CD4-positive, alpha-beta memory T cell (primary cell): ENCODE data around the gene PCDHA13. TPM values are rescaled to one million over a fixed set of nuclear protein-coding genes. Genes with fewer than 3 reads are reported as not detected.

Experiments
- CTCF ChIA-PET: fragments of 350-600 bp; sonication (Branson Sonifier 250); formaldehyde crosslinking; loops from one replicate; lab custom pipeline; 2021; ENCODE audit warnings: inconsistent platforms; ENCODE audit not compliant: partially characterized antibody; lab: Charles Lee
- POLR2A ChIA-PET: fragments of 350-600 bp; sonication (Branson Sonifier 250); formaldehyde crosslinking; loops from one replicate; lab custom pipeline; 2021; ENCODE audit not compliant: partially characterized antibody; lab: Charles Lee
- DNase-seq, 5 donors: peaks; one replicate each; pipeline versions ENCODE4 v3.0.0 to v3.0.0-alpha.2; 2020 to 2022; ENCODE audit warnings: mixed read lengths in 1 of 5
- H3K27ac ChIP-seq: one replicate; pipeline ENCODE4 v1.7.0; 2013; ENCODE audit warnings: low read depth, low read length
- H3K27me3 ChIP-seq: 2 replicates; pipeline ENCODE4 v1.7.0; 2013; ENCODE audit warnings: mild to moderate bottlenecking, low read length, moderate library complexity; ENCODE audit not compliant: insufficient read depth
- H3K36me3 ChIP-seq: 2 replicates; pipeline ENCODE4 v1.7.0; 2013; ENCODE audit warnings: mild to moderate bottlenecking, low read length, moderate library complexity; ENCODE audit not compliant: insufficient read depth
- H3K4me1 ChIP-seq: 2 replicates; pipeline ENCODE4 v1.7.0; 2013; ENCODE audit warnings: mild to moderate bottlenecking, low read length, moderate library complexity; ENCODE audit not compliant: insufficient read depth
- H3K4me3 ChIP-seq, 2 donors: one replicate each; pipeline ENCODE4 v1.7.0; 2013; ENCODE audit warnings: low read length in 2 of 2, mild to moderate bottlenecking in 1 of 2
- H3K9me3 ChIP-seq, 2 donors: one replicate each; pipeline ENCODE4 v1.7.0; 2013; ENCODE audit warnings: low read length in 2 of 2, control low read depth in 1 of 2; ENCODE audit not compliant: control insufficient read depth in 1 of 2
- H3K27ac Mint-ChIP-seq, 7 donors: one replicate each; pipeline ENCODE4 v1.8.0; 2020 to 2021; ENCODE audit warnings: mixed read lengths in 7 of 7, mild to moderate bottlenecking in 6 of 7, inconsistent platforms in 3 of 7, moderate library complexity in 3 of 7
- H3K27me3 Mint-ChIP-seq, 2 donors: one replicate each; pipeline ENCODE4 v1.8.0; 2020 to 2021; ENCODE audit warnings: mixed read lengths in 2 of 2
- H3K36me3 Mint-ChIP-seq, 2 donors: one replicate each; pipeline ENCODE4 v1.8.0; 2020 to 2021; ENCODE audit warnings: mixed read lengths in 2 of 2, inconsistent platforms in 1 of 2, mild to moderate bottlenecking in 1 of 2
- H3K4me1 Mint-ChIP-seq, 4 donors: one replicate each; pipeline ENCODE4 v1.8.0; 2020 to 2021; ENCODE audit warnings: mixed read lengths in 4 of 4, mild to moderate bottlenecking in 1 of 4
- H3K4me3 Mint-ChIP-seq, 8 donors: one replicate each; pipeline ENCODE4 v1.8.0; 2020 to 2021; ENCODE audit warnings: mixed read lengths in 8 of 8, mild to moderate bottlenecking in 7 of 8, moderate library complexity in 6 of 8, inconsistent platforms in 3 of 8
- H3K9me3 Mint-ChIP-seq, 8 donors: one replicate each; pipeline ENCODE4 v1.8.0; 2020 to 2021; ENCODE audit warnings: mixed read lengths in 8 of 8, mild to moderate bottlenecking in 5 of 8, inconsistent platforms in 3 of 8, moderate library complexity in 1 of 8
- intact Hi-C: fragments of 100-400 bp; cut with micrococcal nuclease; formaldehyde crosslinking; loops from one replicate; pipeline ENCODE4 v1.15.1; 2023
- polyA plus RNA-seq, 2 donors: library from polyadenylated mRNA; unstranded; fragments of 300-500 nt; fragmentation: Illumina TruSeq; gene quantifications; one replicate each; pipeline ENCODE4 v1.2.3, GENCODE V29; 2021
- total RNA-seq, 2 experiments: library from RNA; stranded (reverse); gene quantifications; one replicate each; pipeline ENCODE4 v1.2.3, GENCODE V29; 2021

The PCDHA13 gene
- total and polyA plus RNA-seq, 4 experiments from 2014 or later, result not detected

DNA sequence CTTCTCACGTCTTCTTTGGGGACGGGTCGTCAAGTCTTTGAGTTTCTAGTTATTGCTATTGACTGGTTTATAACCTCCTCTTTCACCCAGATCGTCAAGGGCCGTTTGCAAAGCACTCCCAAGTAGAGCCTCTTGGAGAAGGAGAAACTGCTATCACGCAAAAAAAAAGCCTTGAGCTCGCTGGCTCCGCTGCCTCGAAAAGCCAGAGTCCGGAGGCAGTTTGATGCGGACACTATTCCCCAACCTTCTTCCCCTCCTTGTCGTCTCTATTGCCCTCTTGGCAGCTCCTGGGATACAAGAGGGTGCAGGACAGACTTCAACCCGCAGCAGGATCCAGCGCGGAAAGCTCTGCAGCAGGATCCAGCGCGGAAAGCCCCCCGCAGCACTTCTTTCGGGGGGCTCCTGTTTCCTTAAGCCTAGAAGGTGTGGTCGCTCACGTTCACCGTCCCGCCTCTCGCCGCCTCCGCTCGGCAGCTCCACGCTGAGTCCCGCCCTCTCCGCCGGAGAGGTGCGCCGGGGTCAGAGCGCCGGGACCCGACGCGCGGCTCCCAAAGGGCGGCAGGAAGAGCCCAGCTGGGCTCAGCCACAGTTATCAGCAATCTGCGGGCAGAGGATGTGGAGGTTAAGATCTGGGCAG is 44.0 kb downstream of the PCDHA13 start, which contains the start of gene PCDHAC1:
PCDHAC1 (plus strand) TSS at position 494 of the 637 bp plus-strand sequence. CDS start 594 bp downstream, outside the sequence.
- H3K27ac Mint-ChIP-seq, result peak within 1 kb of the TSS in 2 of 7 donors; percentile 12 to 18
- POLR2A ChIA-PET, result no interaction called here
- DNase-seq, result no peak
- Histone ChIP-seq H3K27ac (no peak within 1 kb of the TSS), H3K36me3 (no peaks in the 10 kb centered on the region), H3K9me3 (peaks cover 0 to 4% of the 10 kb centered on the region in 2 donors), H3K27me3 (peaks cover 11% of the 10 kb centered on the region), H3K4me1 (peaks cover 9% of the 10 kb centered on the region), H3K4me3 (no peak within 1 kb of the TSS)
- intact Hi-C loops, result no loop called here
- H3K4me3 Mint-ChIP-seq, result peak within 1 kb of the TSS; percentile 64 to 80 (median 76)
- CTCF ChIA-PET, result no interaction called here
- no peaks in the 10 kb centered on the region for H3K36me3 Mint-ChIP-seq
- peaks cover 0 to 12% (median 5%) of the 10 kb centered on the region in 8 donors for H3K9me3 Mint-ChIP-seq
- H3K27me3 Mint-ChIP-seq, result peaks cover 35 to 36% of the 10 kb centered on the region in 2 donors
- peaks cover 1 to 25% (median 5%) of the 10 kb centered on the region in 4 donors for H3K4me1 Mint-ChIP-seq

DNA sequence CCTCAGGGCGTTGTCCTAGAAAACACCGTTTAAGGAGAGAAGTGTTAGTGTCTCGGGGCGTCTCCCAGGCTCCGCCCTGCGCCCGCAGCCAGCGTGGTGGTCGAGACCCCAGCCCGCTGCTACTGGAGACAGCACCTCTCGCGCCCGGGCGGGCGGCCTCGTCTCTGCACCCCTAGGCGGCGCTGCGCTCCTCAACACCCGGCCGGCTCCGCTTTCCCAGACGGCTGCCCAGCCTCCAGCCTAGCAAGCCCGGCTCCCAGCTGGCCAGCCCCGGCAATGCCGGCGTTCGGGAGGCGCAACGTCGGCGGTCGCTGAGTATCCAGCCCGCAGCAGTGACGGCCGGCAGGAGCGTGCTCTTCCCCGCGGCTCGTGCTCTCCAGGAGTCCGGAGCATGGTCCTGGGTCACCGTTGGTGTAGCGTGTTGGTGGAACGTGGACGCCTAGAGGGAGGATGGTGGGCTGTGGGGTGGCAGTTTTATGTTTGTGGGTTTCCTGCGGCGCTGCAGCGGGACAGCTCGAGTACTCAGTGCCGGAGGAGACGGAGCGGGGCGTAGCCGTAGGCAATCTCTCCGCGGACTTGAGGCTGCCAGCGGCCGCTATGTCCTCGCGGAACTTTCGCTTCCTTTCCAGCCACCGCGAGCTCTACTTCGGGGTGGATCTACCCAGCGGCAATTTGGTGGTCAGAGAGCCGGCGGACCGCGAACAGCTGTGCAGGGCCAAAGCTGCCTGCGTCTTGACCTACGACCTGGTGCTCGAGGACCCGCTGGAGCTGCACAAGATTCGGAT is 44.7 kb downstream of the PCDHA13 start:
- no peak overlapping the region for H3K4me3 ChIP-seq

DNA sequence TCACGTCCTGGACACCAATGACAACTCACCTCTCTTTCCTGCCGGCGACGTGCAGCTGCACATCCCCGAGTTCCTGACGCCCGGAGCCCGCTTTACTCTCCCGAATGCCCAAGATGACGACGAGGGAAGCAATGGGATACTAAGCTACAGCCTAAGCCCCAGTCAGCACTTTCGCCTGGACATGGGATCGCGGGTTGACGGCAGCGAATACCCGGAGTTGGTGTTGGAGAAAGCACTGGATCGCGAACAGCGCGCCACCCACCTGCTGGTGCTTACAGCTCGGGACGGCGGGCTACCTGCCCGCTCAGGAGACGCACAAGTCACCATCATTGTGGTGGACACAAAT is 45.3 kb downstream of the PCDHA13 start:
- Mint-ChIP-seq H3K4me1 (peaks cover 1 to 25% (median 5%) of the 10 kb centered on the region in 4 donors), H3K36me3 (no peaks in the 10 kb centered on the region), H3K27me3 (peaks cover 32 to 36% of the 10 kb centered on the region in 2 donors), H3K4me3 (peak overlapping the region; percentile 64 to 80 (median 76)), H3K27ac (no peak overlapping the region), H3K9me3 (peaks cover 0 to 12% (median 5%) of the 10 kb centered on the region in 8 donors)
- intact Hi-C loops, result no loop called here
- POLR2A ChIA-PET, result no interaction called here
- peaks cover 9% of the 10 kb centered on the region for H3K4me1 ChIP-seq
- H3K4me3 ChIP-seq, result no peak overlapping the region
- peaks cover 11% of the 10 kb centered on the region for H3K27me3 ChIP-seq
- no peak for DNase-seq
- CTCF ChIA-PET, result no interaction called here
- no peak overlapping the region for H3K27ac ChIP-seq
- no peaks in the 10 kb centered on the region for H3K36me3 ChIP-seq
- peaks cover 0 to 4% of the 10 kb centered on the region in 2 donors for H3K9me3 ChIP-seq

More for the DNA sequence above, 44.7 kb downstream of the PCDHA13 start:
- peaks cover 35 to 36% of the 10 kb centered on the region in 2 donors for H3K27me3 Mint-ChIP-seq
- Histone ChIP-seq H3K36me3 (no peaks in the 10 kb centered on the region), H3K4me1 (peaks cover 9% of the 10 kb centered on the region), H3K27ac (no peak overlapping the region), H3K27me3 (peaks cover 11% of the 10 kb centered on the region), H3K9me3 (peaks cover 0 to 4% of the 10 kb centered on the region in 2 donors)
- ChIA-PET POLR2A (no interaction called here), CTCF (no interaction called here)
- H3K36me3 Mint-ChIP-seq, result no peaks in the 10 kb centered on the region
- peak overlapping the region; percentile 64 to 80 (median 76) for H3K4me3 Mint-ChIP-seq
- H3K27ac Mint-ChIP-seq, result peak overlapping the region in 2 of 7 donors; percentile 12 to 18
- H3K9me3 Mint-ChIP-seq, result peaks cover 0 to 12% (median 5%) of the 10 kb centered on the region in 8 donors
- DNase-seq, result peak; percentile 11 to 42 (median 29)
- H3K4me1 Mint-ChIP-seq, result peaks cover 1 to 25% (median 5%) of the 10 kb centered on the region in 4 donors
- intact Hi-C loops, result no loop called here

Other genes with a start within 250 kb of the PCDHA13 start
- 1 to 10 TPM; 4.9 to 5.2 TPM for gene CD14, start 248.9 kb upstream of the PCDHA13 start, total RNA-seq
- 1 to 10 TPM; 2.7 to 3.2 TPM for gene CD14, start 248.9 kb upstream of the PCDHA13 start, polyA plus RNA-seq
- gene TMCO6, start 242.7 kb upstream of the PCDHA13 start, total RNA-seq, result 10 to 100 TPM; 50.0 to 56.3 TPM
- gene TMCO6, start 242.7 kb upstream of the PCDHA13 start, polyA plus RNA-seq, result 10 to 100 TPM; 15.7 to 18.3 TPM
- 10 to 100 TPM; 38.0 TPM for gene NDUFA2, start 234.5 kb upstream of the PCDHA13 start, total RNA-seq
- gene NDUFA2, start 234.5 kb upstream of the PCDHA13 start, polyA plus RNA-seq, result 100 to 1,000 TPM; 132 to 135 TPM
- gene IK, start 234.3 kb upstream of the PCDHA13 start, total RNA-seq, result 100 to 1,000 TPM; 178 to 185 TPM
- 100 to 1,000 TPM; 147 to 205 TPM for gene IK, start 234.3 kb upstream of the PCDHA13 start, polyA plus RNA-seq
- gene WDR55, start 217.2 kb upstream of the PCDHA13 start, total RNA-seq, result 10 to 100 TPM; 47.1 to 49.6 TPM
- 10 to 100 TPM; 12.4 to 19.5 TPM for gene WDR55, start 217.2 kb upstream of the PCDHA13 start, polyA plus RNA-seq
- gene DND1, start 208.5 kb upstream of the PCDHA13 start, total RNA-seq, result 1 to 10 TPM; 4.0 to 5.0 TPM
- not detected for gene DND1, start 208.5 kb upstream of the PCDHA13 start, polyA plus RNA-seq
- gene HARS1, start 190.8 kb upstream of the PCDHA13 start, total RNA-seq, result 10 to 100 TPM; 60.7 to 63.5 TPM
- gene HARS1, start 190.8 kb upstream of the PCDHA13 start, polyA plus RNA-seq, result 10 to 100 TPM; 70.8 to 72.9 TPM
- gene HARS2, start 190.7 kb upstream of the PCDHA13 start, total RNA-seq, result 10 to 100 TPM; 61.6 to 67.5 TPM
- 10 to 100 TPM; 17.8 to 26.5 TPM for gene HARS2, start 190.7 kb upstream of the PCDHA13 start, polyA plus RNA-seq
- 10 to 100 TPM; 56.3 to 57.4 TPM for gene ZMAT2, start 181.7 kb upstream of the PCDHA13 start, total RNA-seq
- 10 to 100 TPM; 65.9 to 76.5 TPM for gene ZMAT2, start 181.7 kb upstream of the PCDHA13 start, polyA plus RNA-seq
- gene PCDHA1, start 96.0 kb upstream of the PCDHA13 start, total RNA-seq, result not detected
- gene PCDHA1, start 96.0 kb upstream of the PCDHA13 start, polyA plus RNA-seq, result not detected
- gene PCDHA2, start 87.3 kb upstream of the PCDHA13 start, total RNA-seq, result not detected
- not detected for gene PCDHA2, start 87.3 kb upstream of the PCDHA13 start, polyA plus RNA-seq
- not detected for gene PCDHA3, start 81.1 kb upstream of the PCDHA13 start, total RNA-seq
- not detected for gene PCDHA3, start 81.1 kb upstream of the PCDHA13 start, polyA plus RNA-seq
- not detected for gene PCDHA4, start 75.1 kb upstream of the PCDHA13 start, total RNA-seq
- not detected for gene PCDHA4, start 75.1 kb upstream of the PCDHA13 start, polyA plus RNA-seq
- gene PCDHA5, start 60.5 kb upstream of the PCDHA13 start, total RNA-seq, result not detected
- gene PCDHA5, start 60.5 kb upstream of the PCDHA13 start, polyA plus RNA-seq, result not detected
- not detected for gene PCDHA6, start 54.2 kb upstream of the PCDHA13 start, total RNA-seq
- gene PCDHA6, start 54.2 kb upstream of the PCDHA13 start, polyA plus RNA-seq, result not detected
- gene PCDHA7, start 47.9 kb upstream of the PCDHA13 start, total RNA-seq, result not detected
- gene PCDHA7, start 47.9 kb upstream of the PCDHA13 start, polyA plus RNA-seq, result not detected
- gene PCDHA8, start 40.9 kb upstream of the PCDHA13 start, total RNA-seq, result not detected
- not detected for gene PCDHA8, start 40.9 kb upstream of the PCDHA13 start, polyA plus RNA-seq
- not detected for gene PCDHA9, start 33.7 kb upstream of the PCDHA13 start, total RNA-seq
- gene PCDHA9, start 33.7 kb upstream of the PCDHA13 start, polyA plus RNA-seq, result not detected
- not detected for gene PCDHA10, start 26.2 kb upstream of the PCDHA13 start, total RNA-seq
- gene PCDHA10, start 26.2 kb upstream of the PCDHA13 start, polyA plus RNA-seq, result not detected
- gene PCDHA11, start 13.2 kb upstream of the PCDHA13 start, total RNA-seq, result not detected
- not detected for gene PCDHA11, start 13.2 kb upstream of the PCDHA13 start, polyA plus RNA-seq
- not detected for gene PCDHA12, start 6.8 kb upstream of the PCDHA13 start, total RNA-seq
- gene PCDHA12, start 6.8 kb upstream of the PCDHA13 start, polyA plus RNA-seq, result not detected
- gene PCDHAC1, start 44.2 kb downstream of the PCDHA13 start, total RNA-seq, result not detected
- not detected for gene PCDHAC1, start 44.2 kb downstream of the PCDHA13 start, polyA plus RNA-seq
- not detected for gene PCDHAC2, start 84.4 kb downstream of the PCDHA13 start, total RNA-seq
- not detected for gene PCDHAC2, start 84.4 kb downstream of the PCDHA13 start, polyA plus RNA-seq
- gene PCDHB1, start 169.2 kb downstream of the PCDHA13 start, total RNA-seq, result not detected
- gene PCDHB1, start 169.2 kb downstream of the PCDHA13 start, polyA plus RNA-seq, result not detected
- 1 to 10 TPM in 1 of 2 experiments, under 1 TPM in 1; 0.28 to 1.3 TPM for gene PCDHB2, start 212.5 kb downstream of the PCDHA13 start, total RNA-seq
- gene PCDHB2, start 212.5 kb downstream of the PCDHA13 start, polyA plus RNA-seq, result under 1 TPM in 1 of 2 donors, not detected in 1; 0.08 TPM
- not detected for gene PCDHB3, start 218.3 kb downstream of the PCDHA13 start, total RNA-seq
- not detected for gene PCDHB3, start 218.3 kb downstream of the PCDHA13 start, polyA plus RNA-seq
- gene PCDHB4, start 239.7 kb downstream of the PCDHA13 start, total RNA-seq, result not detected
- gene PCDHB4, start 239.7 kb downstream of the PCDHA13 start, polyA plus RNA-seq, result not detected